ENCODE results near the gene ZBTB12.
"Not testable (repeated sequence)": the region's sequence is repeated elsewhere in the genome, so short reads cannot be mapped to it uniquely, and the experiment has no call there.

The ZBTB12 gene

GRCh38 chr6:31862344-31863235, 39.3 kb downstream of the ZBTB12 start, which contains the start of gene NEU1:
Gene NEU1, minus strand, starts transcription at chr6:31862821. Its CDS starts 45 bp downstream, at chr6:31862776.
- intact Hi-C loops (cut with DNase I), result loop anchor here (5.0 kb wide), 1 partner anchor 35 kb away; the partner anchor contains the start of gene EHMT2

DNA sequence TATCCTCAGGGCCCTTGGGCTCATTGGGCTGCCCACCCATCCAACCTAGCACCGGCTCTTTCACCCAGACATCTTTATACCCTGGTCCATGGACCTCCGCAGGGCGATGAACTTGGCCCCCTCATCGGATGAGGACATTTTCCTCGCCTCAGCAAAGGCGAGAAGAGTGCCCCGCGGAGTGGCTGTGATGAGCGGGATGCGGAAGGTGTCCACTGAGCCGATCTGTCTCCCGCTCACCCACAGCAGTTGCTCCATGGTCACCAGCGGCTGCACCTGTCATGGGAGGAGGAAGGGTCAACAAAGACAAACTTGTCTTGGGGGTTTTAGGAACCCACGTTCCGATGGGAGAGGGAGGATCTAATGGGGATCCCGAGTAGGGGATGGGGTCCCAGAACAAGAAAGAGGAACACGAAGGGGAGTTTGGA, 40.0 kb downstream of the ZBTB12 start:
- intact Hi-C loops (cut with DNase I), result loop anchor here (5.0 kb wide), 1 partner anchor 35 kb away; the partner anchor contains the start of gene EHMT2
- DNase-seq, result peak in 3 of 42 donors; percentile 5 to 43 (median 26)

More at GRCh38 chr6:31862344-31863235, 39.3 kb downstream of the ZBTB12 start, which contains the start of gene NEU1:
- DNase-seq, result peak; percentile 100

- DNase-seq, result no peak
- intact Hi-C loops (cut with DNase I), result loop anchor here (5.0 kb wide), 1 partner anchor 36 kb away; the partner anchor contains the start of gene EHMT2
These were observed 40.7 kb downstream of the ZBTB12 start for GRCh38 chr6:31861150-31861549.

- intact Hi-C loops (cut with DNase I), result loop anchor here (5.0 kb wide), 1 partner anchor 37 kb away; the partner anchor contains the start of gene EHMT2
- no peak for DNase-seq
These were observed 41.5 kb downstream of the ZBTB12 start for GRCh38 chr6:31860349-31860748.

GRCh38 chr6:31859923-31860322, 42.0 kb downstream of the ZBTB12 start:
- no peak for DNase-seq
- intact Hi-C loops (cut with DNase I), result loop anchor here (5.0 kb wide), 1 partner anchor 37 kb away; the partner anchor contains the start of gene EHMT2

- intact Hi-C loops (cut with DNase I), result no loop called here
- no peak for DNase-seq
These were observed 43.2 kb downstream of the ZBTB12 start for GRCh38 chr6:31858707-31859106.

- not testable (repeated sequence) for DNase-seq
These were observed 44.1 kb downstream of the ZBTB12 start for GRCh38 chr6:31857774-31858173.

DNA sequence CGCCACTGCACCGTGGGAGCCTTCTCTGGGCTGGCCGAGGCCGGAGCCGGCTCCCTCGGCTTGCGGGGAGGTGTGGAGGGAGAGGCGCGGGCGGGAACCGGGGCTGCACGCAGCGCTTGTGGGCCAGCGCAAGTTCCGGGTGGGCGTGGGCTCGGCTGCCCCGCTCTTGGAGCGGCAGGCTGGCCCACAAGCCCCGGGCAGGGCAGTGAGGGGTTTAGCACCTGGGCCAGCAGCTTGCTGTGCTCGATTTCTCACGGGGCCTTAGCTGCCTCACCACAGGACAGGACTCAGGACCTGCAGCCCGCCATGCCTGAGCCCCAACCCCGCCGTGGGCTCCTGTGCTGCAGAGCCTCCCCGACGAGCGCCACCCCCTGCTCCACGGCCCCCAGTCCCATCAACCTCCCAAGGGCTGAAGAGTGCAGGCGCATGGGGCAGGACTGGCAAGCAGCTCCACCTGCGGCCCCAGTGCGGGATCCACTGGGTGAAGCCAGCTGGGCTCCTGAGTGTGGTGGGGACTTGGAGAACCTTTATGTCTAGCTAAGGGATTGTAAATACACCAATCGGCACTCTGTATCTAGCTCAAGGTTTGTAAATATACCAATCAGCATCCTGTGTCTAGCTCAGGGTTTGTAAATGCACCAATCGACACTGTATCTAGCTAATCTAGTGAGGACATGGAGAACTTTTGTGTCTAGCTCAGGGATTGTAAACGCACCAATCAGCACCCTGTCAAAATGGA, 49.7 kb downstream of the ZBTB12 start:
- DNase-seq; intact Hi-C loops (cut with DNase I): not testable (repeated sequence)

More at GRCh38 chr6:31857774-31858173, 44.1 kb downstream of the ZBTB12 start:
- intact Hi-C loops (cut with DNase I), result not testable (repeated sequence)

- intact Hi-C loops (cut with DNase I), result no loop called here
- DNase-seq, result no peak
These were observed 50.4 kb downstream of the ZBTB12 start for GRCh38 chr6:31851485-31851832.

DNA sequence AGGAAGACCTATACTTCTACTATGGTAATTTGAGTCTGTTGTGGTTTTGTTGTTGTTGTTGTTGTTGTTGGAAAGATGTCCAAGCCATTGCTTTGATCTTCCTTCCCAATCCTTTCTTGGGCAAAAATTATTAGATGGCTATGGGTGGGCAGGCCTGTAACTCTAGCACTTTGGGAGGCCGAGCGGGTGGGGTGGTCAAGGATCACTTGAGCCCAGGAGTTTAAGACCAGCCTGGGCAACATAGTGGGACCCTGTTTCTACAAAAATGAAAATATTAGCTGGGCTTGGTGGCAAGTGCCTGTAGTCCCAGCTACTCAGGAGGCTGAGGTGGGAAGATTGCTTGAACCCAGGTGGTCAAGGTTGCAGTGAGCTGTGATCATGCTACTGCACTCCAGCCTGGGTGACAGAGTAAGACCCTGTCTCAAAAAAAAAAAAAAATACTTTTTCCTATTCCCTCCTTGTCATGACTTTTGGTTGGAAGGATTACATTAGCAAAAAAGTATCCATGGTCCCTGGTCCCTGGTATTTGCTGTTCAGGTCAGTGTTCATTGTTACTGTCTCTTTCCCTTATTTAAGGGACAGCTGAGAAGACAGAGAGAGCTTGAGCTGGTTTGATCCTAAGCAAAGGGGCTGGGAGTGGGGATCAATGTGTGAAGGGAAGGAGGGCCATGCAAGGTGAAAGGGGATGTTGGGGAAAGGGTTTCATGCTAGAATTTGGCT, 51.0 kb downstream of the ZBTB12 start:
- intact Hi-C loops (cut with DNase I), result no loop called here
- DNase-seq, result no peak
